ENCODE results near the gene FATE1. TPM values are rescaled to one million over a fixed set of nuclear protein-coding genes. Genes with fewer than 3 reads are reported as not detected.
A peak's percentile ranks its signal among the peaks of the same experiment; 100 is the strongest.

FATE1 gene
- total RNA-seq, 1 donor, result not detected

DNA sequence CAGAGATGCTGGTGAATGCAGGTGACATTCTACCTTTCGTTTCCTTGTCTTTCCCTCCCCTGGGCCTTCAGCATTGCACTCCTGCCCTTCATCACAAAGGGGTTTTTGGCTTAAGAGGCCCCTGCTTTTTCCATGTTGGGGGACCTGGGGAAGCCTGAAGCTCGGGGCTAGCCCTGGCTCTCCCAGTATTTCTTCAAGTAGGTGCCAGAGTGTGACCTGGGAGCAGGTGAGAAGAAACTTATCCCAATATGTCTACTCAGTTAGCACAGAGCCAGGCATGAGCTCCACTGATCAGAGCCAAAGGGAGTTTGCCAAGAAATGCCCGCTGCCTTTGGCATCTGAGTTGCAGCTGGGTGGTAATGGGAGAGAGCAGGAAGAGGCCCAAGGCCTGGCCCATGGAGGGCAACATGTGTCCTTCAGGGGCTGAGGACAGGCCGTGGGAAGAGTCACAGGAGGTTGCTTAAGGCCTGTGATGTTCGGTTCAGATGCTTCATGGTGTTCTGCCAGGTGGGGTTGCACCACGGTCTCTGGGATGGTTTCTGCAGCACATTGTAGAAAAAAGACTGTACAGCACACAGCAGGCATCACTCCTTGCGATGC is 13.0 kb upstream of the FATE1 start:
- TF ChIP-seq, protein P1, sequence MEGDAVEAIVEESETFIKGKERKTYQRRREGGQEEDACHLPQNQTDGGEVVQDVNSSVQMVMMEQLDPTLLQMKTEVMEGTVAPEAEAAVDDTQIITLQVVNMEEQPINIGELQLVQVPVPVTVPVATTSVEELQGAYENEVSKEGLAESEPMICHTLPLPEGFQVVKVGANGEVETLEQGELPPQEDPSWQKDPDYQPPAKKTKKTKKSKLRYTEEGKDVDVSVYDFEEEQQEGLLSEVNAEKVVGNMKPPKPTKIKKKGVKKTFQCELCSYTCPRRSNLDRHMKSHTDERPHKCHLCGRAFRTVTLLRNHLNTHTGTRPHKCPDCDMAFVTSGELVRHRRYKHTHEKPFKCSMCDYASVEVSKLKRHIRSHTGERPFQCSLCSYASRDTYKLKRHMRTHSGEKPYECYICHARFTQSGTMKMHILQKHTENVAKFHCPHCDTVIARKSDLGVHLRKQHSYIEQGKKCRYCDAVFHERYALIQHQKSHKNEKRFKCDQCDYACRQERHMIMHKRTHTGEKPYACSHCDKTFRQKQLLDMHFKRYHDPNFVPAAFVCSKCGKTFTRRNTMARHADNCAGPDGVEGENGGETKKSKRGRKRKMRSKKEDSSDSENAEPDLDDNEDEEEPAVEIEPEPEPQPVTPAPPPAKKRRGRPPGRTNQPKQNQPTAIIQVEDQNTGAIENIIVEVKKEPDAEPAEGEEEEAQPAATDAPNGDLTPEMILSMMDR (IDR thresholded peaks at IDR 0.05; ENCODE audit: insufficient read depth, low read length), result no peak
- no peak overlapping the region for H3K4me3 ChIP-seq (ENCODE audit: low read depth, low read length)
- DNase-seq (ENCODE audit: low read depth), result no peak

DNA sequence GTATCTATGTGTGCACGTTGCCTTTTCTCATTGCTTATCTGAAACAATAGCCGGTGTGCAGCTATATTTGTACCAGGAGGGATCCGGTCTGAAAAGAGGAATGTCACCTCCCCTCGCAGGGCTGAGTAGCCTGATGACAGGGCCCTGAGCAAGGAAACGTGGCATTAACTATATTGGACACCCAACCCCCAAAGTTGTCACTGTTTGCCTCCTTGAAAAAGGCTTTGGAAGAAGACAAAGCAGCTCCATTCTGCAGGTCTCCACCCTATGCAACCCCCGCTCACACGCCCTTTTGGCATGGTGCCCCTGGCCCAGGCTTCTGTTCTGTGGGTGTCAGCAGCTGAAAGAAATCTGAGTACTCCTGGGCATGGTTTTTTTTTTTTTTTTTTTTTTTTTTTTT is 12.3 kb upstream of the FATE1 start:
- no peak overlapping the region for H3K4me3 ChIP-seq (ENCODE audit: low read depth, low read length)
- DNase-seq (ENCODE audit: low read depth), result peak; percentile 52

DNA sequence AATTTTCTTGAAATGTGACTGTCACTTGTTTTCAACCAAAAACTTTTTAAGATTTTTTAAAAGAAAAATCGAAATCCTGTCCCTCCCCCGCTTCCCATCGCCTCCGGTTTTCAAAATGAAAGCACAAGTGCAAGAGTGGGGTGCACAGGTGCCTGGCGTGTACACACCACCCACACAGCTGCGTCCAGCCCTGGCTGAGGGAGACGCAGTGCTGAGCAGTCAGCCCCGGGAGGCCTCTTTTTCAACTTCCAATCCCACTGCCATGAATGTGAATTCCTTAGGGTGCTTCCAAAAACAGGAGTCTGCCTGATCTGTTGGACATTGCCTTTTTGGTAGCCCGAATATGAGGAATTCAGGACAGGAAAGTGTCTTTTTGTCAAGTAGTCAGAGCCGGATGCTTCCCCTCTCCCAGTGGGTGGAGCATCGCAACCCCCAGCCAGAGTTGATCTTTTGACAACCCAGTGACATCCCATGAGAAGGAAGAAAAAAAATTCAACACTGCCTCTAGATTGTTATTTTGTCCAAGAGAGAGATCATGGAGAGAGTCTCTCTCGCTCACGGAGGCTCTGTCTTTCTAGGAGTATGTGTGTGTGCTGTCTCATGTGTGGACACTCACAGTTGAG is 11.7 kb upstream of the FATE1 start:
- TF ChIP-seq, protein P1 (IDR thresholded peaks at IDR 0.05; ENCODE audit: insufficient read depth, low read length), result no peak
- no peak for DNase-seq (ENCODE audit: low read depth)
- no peak overlapping the region for H3K4me3 ChIP-seq (ENCODE audit: low read depth, low read length)

More for the DNA sequence above, 12.3 kb upstream of the FATE1 start:
- TF ChIP-seq, protein P1 (IDR thresholded peaks at IDR 0.05; ENCODE audit: insufficient read depth, low read length), result no peak

DNA sequence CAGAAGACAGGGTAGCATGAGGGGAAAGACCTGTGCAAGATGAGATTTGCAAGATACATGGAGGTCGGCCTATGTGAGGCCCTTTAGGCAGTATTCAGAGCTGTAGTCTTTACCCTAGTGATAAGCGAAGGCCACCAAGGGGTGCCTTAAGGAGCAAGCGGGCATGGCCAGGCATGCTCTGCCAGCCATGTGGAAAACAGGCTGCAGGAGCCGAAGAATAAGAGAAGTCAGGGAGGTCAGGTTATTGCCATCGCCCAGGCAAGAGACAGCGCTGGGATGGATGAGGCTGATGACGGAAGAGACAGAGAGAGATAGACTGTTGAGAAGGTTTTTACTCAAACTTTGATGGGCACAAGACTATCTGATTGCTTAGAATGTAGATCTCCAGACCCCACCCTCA is 7.0 kb upstream of the FATE1 start:
- TF ChIP-seq, protein P1 (IDR thresholded peaks at IDR 0.05; ENCODE audit: insufficient read depth, low read length), result no peak
- no peak overlapping the region for H3K4me3 ChIP-seq (ENCODE audit: low read depth, low read length)
- no peak for DNase-seq (ENCODE audit: low read depth)

DNA sequence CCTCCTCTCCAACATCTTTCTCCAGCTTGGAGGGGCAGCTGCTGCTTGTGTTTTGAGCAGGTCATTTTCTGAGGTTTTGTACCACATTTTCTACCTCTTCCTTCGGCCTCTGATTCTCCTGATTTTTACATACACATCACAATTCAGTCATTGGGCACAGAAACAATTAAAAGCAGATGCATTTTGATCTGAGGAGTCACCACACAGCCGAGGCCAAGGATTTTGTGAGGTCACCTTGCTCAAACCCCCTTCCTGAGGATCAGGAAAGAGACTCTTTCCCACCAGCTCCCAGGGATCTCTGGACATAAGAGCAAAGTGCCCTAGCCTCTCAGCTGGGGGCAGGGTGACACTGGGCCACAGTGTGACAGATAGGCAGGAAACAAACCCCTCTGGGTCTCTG is 5.4 kb upstream of the FATE1 start:
- H3K4me3 ChIP-seq (ENCODE audit: low read depth, low read length), result no peak overlapping the region
- TF ChIP-seq, protein P1 (IDR thresholded peaks at IDR 0.05; ENCODE audit: insufficient read depth, low read length), result no peak
- DNase-seq (ENCODE audit: low read depth), result no peak

DNA sequence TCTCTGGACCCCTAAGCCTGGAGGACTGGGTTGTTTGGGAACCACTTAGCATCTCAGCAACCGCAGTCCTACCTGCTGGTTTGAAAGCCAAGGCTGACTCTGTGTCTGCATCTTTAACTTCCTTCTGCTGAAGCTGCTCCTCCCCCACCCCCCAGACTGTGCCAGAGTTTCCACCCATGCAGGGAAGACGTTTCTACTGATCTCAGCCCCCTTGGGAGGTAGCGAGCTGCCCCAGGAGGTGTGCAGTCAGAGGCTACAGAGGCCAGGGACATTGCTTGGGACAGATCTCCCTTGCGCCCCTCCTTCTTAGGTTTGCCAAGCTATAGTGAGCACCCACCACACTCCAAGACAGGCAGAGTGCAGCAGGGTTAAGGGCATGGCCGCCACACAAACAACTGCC is 4.7 kb upstream of the FATE1 start:
- no peak for DNase-seq (ENCODE audit: low read depth)
- no peak overlapping the region for H3K4me3 ChIP-seq (ENCODE audit: low read depth, low read length)
- TF ChIP-seq, protein P1 (IDR thresholded peaks at IDR 0.05; ENCODE audit: insufficient read depth, low read length), result no peak

Measured in fibroblast of the aortic adventitia (primary cell).